Stimulated activated memory B cell treated with anti-CD40 and anti-IgM and Interleukin-4, amounts not matched to agents 10 μg/mL and 1 μg/mL and 100 μg/mL, for 72 hours (primary cell): ENCODE data around the gene CD300LB.
"Not testable (repeated sequence)": the region's sequence is repeated elsewhere in the genome, so short reads cannot be mapped to it uniquely, and the experiment has no call there.

Experiments used
- ATAC-seq: fragments of 150-1000 bp; cut with Tn5 transposase; 2 replicates; pipeline ENCODE4 v1.10.0; 2021
- H3K27ac Mint-ChIP-seq: one replicate; pipeline ENCODE4 v1.8.0; 2022; ENCODE audit warnings: mild to moderate bottlenecking, mixed read lengths
- H3K27me3 Mint-ChIP-seq: one replicate; pipeline ENCODE4 v1.8.0; 2022; ENCODE audit warnings: mixed read lengths
- H3K36me3 Mint-ChIP-seq: one replicate; pipeline ENCODE4 v1.8.0; 2022; ENCODE audit warnings: mixed read lengths
- H3K4me1 Mint-ChIP-seq: one replicate; pipeline ENCODE4 v1.8.0; 2022; ENCODE audit warnings: mixed read lengths
- H3K4me3 Mint-ChIP-seq: one replicate; pipeline ENCODE4 v1.8.0; 2022; ENCODE audit warnings: mild to moderate bottlenecking, moderate library complexity, mixed read lengths
- H3K9me3 Mint-ChIP-seq: one replicate; pipeline ENCODE4 v1.8.0; 2022; ENCODE audit warnings: mixed read lengths

CD300LB gene

GRCh38 chr17:74531231-74531761 lies at the start of gene CD300LB:
Gene CD300LB (minus strand): TSS chr17:74531475. CDS start chr17:74531350, 125 bp downstream.
- Mint-ChIP-seq H3K27ac (peak within 1 kb of the TSS; percentile 40), H3K36me3 (no peaks in the 10 kb centered on the region), H3K9me3 (no peaks in the 10 kb centered on the region), H3K4me1 (peaks cover 45% of the 10 kb centered on the region), H3K4me3 (peak within 1 kb of the TSS; percentile 52), H3K27me3 (peaks cover 3% of the 10 kb centered on the region)
- peak; percentile 44 for ATAC-seq

GRCh38 chr17:74579900-74580299 lies 48.6 kb upstream of the CD300LB start:
- H3K27ac Mint-ChIP-seq: no peak overlapping the region
- H3K27me3 Mint-ChIP-seq: peaks cover 48% of the 10 kb centered on the region
- no peak overlapping the region for H3K4me3 Mint-ChIP-seq
- peaks cover 3% of the 10 kb centered on the region for H3K9me3 Mint-ChIP-seq
- ATAC-seq: no peak
- H3K4me1 Mint-ChIP-seq: peaks cover 10% of the 10 kb centered on the region
- no peaks in the 10 kb centered on the region for H3K36me3 Mint-ChIP-seq

DNA sequence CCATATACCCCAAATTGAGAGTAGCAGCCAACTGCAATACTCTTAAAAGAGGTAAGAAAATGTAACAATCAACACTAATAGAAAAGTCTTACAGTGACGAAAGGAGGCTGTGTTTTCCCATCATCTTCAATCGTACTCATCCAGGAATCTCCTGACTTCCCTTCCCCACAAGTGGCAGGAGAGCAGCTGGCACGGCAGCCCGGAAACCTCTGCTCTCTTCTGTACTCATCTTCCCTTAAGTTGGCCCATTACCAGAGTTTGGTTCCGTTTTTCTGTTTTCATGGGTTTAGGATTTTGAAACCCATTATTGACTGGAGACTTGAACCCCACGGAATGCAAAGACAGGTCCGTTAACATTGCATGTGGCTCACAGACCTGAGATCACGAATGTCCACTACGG lies 47.7 kb upstream of the CD300LB start:
- Mint-ChIP-seq H3K27ac (no peak overlapping the region), H3K4me3 (no peak overlapping the region), H3K4me1 (peaks cover 10% of the 10 kb centered on the region), H3K27me3 (peaks cover 48% of the 10 kb centered on the region), H3K36me3 (no peaks in the 10 kb centered on the region), H3K9me3 (no peaks in the 10 kb centered on the region)
- ATAC-seq: no peak

DNA sequence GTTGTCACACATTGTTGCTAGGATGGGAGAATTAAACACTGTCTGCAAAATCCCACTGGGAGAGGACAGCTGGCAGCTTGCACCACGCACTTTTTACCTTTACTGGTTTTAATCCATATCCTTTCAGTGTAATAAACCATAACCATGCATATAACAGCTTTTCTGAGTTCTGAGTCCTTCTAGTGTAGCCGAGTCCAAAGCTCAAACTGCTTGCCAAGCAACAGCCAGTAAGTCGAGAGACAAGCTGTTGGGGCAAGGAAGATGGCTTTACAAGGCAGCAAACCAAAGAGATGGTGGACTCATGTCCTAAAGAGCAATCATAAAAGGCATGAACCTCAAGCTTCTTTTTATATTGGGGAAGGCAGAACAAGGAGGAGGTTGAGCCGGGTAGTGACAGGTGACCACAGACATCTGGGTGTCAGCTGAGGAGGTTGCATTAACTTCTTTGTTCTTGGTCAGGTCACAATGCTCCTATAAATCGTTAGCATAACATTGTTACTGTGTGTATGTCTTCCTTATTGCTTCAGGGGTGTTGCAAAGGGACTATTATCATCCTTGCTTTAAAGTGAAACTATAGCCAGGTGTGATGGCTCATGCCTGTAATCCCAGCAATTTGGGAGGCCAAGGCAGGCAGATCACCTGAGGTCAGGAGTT lies 43.3 kb upstream of the CD300LB start:
- H3K36me3 Mint-ChIP-seq: no peaks in the 10 kb centered on the region
- H3K4me1 Mint-ChIP-seq: peaks cover 10% of the 10 kb centered on the region
- no peaks in the 10 kb centered on the region for H3K9me3 Mint-ChIP-seq
- H3K4me3 Mint-ChIP-seq: no peak overlapping the region
- ATAC-seq: no peak
- H3K27me3 Mint-ChIP-seq: peaks cover 34% of the 10 kb centered on the region
- H3K27ac Mint-ChIP-seq: no peak overlapping the region

DNA sequence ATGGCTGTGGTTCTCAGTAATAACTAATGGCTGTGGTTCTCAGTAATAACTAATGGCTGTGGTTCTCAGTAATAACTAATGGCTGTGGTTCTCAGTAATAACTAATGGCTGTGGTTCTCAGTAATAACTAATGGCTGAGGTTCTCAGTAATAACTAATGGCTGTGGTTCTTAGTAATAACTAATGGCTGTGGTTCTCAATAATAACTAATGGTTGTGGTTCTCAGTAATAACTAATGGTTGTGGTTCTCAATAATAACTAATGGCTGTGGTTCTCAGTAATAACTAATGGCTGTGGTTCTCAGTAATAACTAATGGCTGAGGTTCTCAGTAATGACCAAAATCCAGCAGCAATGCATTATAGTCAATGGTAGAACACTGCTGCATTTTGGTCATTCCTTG lies 42.4 kb upstream of the CD300LB start:
- not testable (repeated sequence) for H3K36me3 Mint-ChIP-seq, H3K9me3 Mint-ChIP-seq, H3K27ac Mint-ChIP-seq, H3K4me3 Mint-ChIP-seq, ATAC-seq
- Mint-ChIP-seq H3K4me1 (peaks cover 11% of the 10 kb centered on the region), H3K27me3 (peaks cover 35% of the 10 kb centered on the region)

GRCh38 chr17:74573169-74573568 lies 41.9 kb upstream of the CD300LB start:
- Mint-ChIP-seq H3K4me3 (no peak overlapping the region), H3K9me3 (no peaks in the 10 kb centered on the region), H3K36me3 (no peaks in the 10 kb centered on the region), H3K27me3 (peaks cover 39% of the 10 kb centered on the region), H3K4me1 (peaks cover 15% of the 10 kb centered on the region), H3K27ac (no peak overlapping the region)
- no peak for ATAC-seq

DNA sequence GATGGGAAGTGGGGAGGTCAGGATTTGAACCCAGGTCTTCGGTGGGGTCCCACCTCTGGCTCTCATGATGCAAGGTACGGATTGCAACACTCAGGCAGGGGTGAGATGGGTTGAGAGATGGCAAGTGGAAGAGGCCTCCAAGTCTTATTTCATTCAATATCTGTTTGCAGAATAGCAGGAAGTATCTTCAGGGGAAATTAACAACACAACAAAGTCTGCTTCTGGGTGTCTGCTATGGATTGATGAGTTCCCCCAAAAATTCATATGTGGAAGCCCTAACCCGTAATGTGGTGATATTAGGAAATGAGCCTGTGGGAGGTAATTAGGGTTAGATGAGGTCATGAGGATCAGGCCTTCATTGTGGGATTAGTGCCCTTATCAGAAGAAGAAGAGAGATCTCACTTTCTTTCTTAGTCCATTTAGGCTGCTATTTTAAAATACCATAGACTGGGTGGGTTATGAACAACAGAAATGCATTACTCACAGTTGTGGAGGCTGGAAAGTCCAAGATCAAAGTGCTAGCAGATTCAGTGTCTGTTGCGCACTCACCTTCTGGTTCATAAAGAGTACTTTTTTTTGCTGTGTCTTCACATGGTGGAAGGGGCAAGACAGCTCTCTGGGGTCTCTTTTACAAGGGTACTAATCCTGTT lies 40.5 kb upstream of the CD300LB start:
- no peak overlapping the region for H3K27ac Mint-ChIP-seq
- H3K9me3 Mint-ChIP-seq: no peaks in the 10 kb centered on the region
- H3K36me3 Mint-ChIP-seq: no peaks in the 10 kb centered on the region
- H3K4me1 Mint-ChIP-seq: peaks cover 25% of the 10 kb centered on the region
- no peak for ATAC-seq
- no peak overlapping the region for H3K4me3 Mint-ChIP-seq
- peaks cover 38% of the 10 kb centered on the region for H3K27me3 Mint-ChIP-seq

DNA sequence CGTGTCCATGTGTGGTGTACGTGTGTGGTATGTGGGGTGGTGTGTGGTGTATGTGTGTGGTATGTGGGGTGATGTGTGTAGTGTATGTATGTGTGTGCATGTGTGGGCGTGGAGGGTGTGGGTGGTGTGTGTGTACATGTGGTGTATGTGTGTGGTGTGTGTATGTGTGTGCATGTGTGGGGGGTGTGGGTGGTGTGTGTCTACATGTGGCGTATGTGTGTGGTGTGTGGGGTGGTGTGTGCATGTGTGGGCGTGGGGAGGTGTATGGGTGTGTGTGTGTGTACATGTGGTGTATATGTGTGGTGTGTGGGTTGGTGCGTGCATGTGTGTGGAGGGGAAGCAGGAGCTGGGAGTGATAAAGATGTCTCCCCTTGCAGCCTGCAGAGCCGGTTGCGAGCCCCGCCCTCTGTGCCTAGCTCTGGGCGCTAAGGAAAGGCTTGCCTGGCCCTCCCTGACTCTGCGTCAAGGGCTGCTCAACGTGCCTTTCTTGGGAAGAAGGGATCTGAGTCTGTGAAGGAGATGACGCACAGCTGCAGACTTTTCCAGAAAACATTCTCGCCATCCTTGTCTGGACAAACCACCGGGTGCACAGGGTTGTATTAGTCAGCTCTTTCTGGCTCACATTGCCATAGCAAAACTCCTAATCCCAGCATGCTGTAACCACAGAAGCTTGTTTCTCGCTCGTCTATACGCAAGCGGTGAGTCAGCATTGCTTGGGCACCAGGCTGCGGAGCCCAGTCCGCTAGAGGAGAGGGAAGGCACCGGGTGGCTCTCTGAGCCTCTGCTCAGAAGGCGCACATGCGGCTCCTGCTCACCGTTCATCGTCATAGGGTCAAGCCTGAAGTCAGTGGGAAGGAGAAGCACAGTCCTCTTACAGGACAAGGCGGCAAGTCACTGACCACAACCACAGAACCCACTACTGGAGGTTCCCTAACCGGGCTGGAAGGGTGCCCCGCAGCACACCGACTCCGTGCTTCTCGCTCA lies 38.0 kb upstream of the CD300LB start:
- Mint-ChIP-seq H3K36me3 (no peaks in the 10 kb centered on the region), H3K4me3 (no peak overlapping the region), H3K27me3 (peaks cover 41% of the 10 kb centered on the region), H3K9me3 (no peaks in the 10 kb centered on the region), H3K27ac (no peak overlapping the region), H3K4me1 (peaks cover 18% of the 10 kb centered on the region)
- no peak for ATAC-seq

GRCh38 chr17:74568106-74568873 lies 37.0 kb upstream of the CD300LB start:
- Mint-ChIP-seq H3K36me3 (no peaks in the 10 kb centered on the region), H3K9me3 (peaks cover 3% of the 10 kb centered on the region), H3K4me3 (no peak overlapping the region), H3K4me1 (peaks cover 18% of the 10 kb centered on the region), H3K27me3 (peaks cover 49% of the 10 kb centered on the region), H3K27ac (no peak overlapping the region)
- no peak for ATAC-seq

- H3K9me3 Mint-ChIP-seq: peaks cover 4% of the 10 kb centered on the region
- H3K27ac Mint-ChIP-seq: no peak within 1 kb of the TSS
- peaks cover 55% of the 10 kb centered on the region for H3K27me3 Mint-ChIP-seq
- H3K4me1 Mint-ChIP-seq: peaks cover 18% of the 10 kb centered on the region
- H3K36me3 Mint-ChIP-seq: no peaks in the 10 kb centered on the region
- ATAC-seq: no peak
- H3K4me3 Mint-ChIP-seq: no peak within 1 kb of the TSS
Observed at GRCh38 chr17:74567397-74567796, 36.1 kb upstream of the CD300LB start, which contains the start of gene CD300H. Gene CD300H (minus strand): TSS chr17:74567509.

- no peak overlapping the region for H3K4me3 Mint-ChIP-seq
- H3K9me3 Mint-ChIP-seq: peaks cover 4% of the 10 kb centered on the region
- peaks cover 67% of the 10 kb centered on the region for H3K27me3 Mint-ChIP-seq
- no peak overlapping the region for H3K27ac Mint-ChIP-seq
- no peaks in the 10 kb centered on the region for H3K36me3 Mint-ChIP-seq
- peaks cover 29% of the 10 kb centered on the region for H3K4me1 Mint-ChIP-seq
- ATAC-seq: no peak
Observed at GRCh38 chr17:74566132-74566753, 35.0 kb upstream of the CD300LB start.

GRCh38 chr17:74565126-74565525 lies 33.9 kb upstream of the CD300LB start:
- no peaks in the 10 kb centered on the region for H3K36me3 Mint-ChIP-seq
- peaks cover 69% of the 10 kb centered on the region for H3K27me3 Mint-ChIP-seq
- no peak overlapping the region for H3K27ac Mint-ChIP-seq

GRCh38 chr17:74563358-74563757 lies 32.1 kb upstream of the CD300LB start:
- ATAC-seq: no peak
- H3K4me3 Mint-ChIP-seq: no peak overlapping the region
- no peak overlapping the region for H3K27ac Mint-ChIP-seq
- H3K4me1 Mint-ChIP-seq: peaks cover 36% of the 10 kb centered on the region
- peaks cover 10% of the 10 kb centered on the region for H3K9me3 Mint-ChIP-seq
- no peaks in the 10 kb centered on the region for H3K36me3 Mint-ChIP-seq
- peaks cover 57% of the 10 kb centered on the region for H3K27me3 Mint-ChIP-seq

More at GRCh38 chr17:74565126-74565525, 33.9 kb upstream of the CD300LB start:
- no peak for ATAC-seq
- Mint-ChIP-seq H3K9me3 (peaks cover 4% of the 10 kb centered on the region), H3K4me3 (no peak overlapping the region), H3K4me1 (peaks cover 32% of the 10 kb centered on the region)

DNA sequence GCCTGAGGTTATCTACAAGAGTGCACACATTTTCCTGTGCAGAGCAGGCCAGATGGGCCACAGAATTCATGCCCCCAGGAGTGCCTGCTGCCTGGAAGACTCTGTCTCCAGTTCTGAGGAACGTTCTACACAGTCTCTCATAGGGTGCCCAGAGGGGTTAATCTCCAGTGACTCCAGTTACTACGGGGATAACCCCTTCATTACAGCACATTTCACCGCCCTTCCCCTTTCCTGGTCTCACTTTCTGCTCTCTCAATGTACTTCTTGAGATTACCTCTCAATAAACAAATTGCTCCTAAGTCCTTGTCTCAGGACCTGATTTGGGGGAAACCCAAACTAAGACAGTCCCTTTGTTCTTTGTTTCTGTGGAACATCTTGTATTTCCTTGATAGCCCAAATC lies 30.3 kb upstream of the CD300LB start:
- Mint-ChIP-seq H3K4me3 (no peak overlapping the region), H3K27me3 (peaks cover 42% of the 10 kb centered on the region), H3K9me3 (peaks cover 14% of the 10 kb centered on the region), H3K36me3 (no peaks in the 10 kb centered on the region), H3K4me1 (peaks cover 35% of the 10 kb centered on the region), H3K27ac (no peak overlapping the region)
- ATAC-seq: no peak
